Spinal cord (tissue), 10 donors: ENCODE measurements around the gene KDM5C. TPM values are rescaled to one million over a fixed set of nuclear protein-coding genes. Genes with fewer than 3 reads are reported as not detected.
"Not testable (repeated sequence)": the region's sequence is repeated elsewhere in the genome, so short reads cannot be mapped to it uniquely, and the experiment has no call there.

ENCODE experiments used
- DNase-seq, 6 donors: peaks; one replicate each; pipeline versions ENCODE4 v3.0.0 to v3.0.0-alpha.2; 2013 to 2015; ENCODE audit warnings: low spot score in 6 of 6, low read depth in 4 of 6
- H3K27ac ChIP-seq: one replicate; pipeline ENCODE4 v1.5.1; 2013; ENCODE audit warnings: low read depth, low read length, control low read depth
- H3K27me3 ChIP-seq: one replicate; pipeline ENCODE4 v1.6.1; 2013; ENCODE audit warnings: low read length; ENCODE audit not compliant: control insufficient read depth, insufficient read depth
- H3K36me3 ChIP-seq: one replicate; pipeline ENCODE4 v1.6.1; 2013; ENCODE audit warnings: low read length; ENCODE audit not compliant: control insufficient read depth, insufficient read depth
- H3K4me1 ChIP-seq: one replicate; pipeline ENCODE4 v1.6.1; 2013; ENCODE audit warnings: low read length; ENCODE audit not compliant: control insufficient read depth, insufficient read depth
- H3K4me3 ChIP-seq: one replicate; pipeline ENCODE4 v1.5.1; 2013; ENCODE audit warnings: low read depth, low read length, control low read depth
- H3K9me3 ChIP-seq: one replicate; pipeline ENCODE4 v1.6.1; 2013; ENCODE audit warnings: low read length; ENCODE audit not compliant: control insufficient read depth, insufficient read depth
- WGBS: methylation state at CpG from one replicate; pipeline ENCODE4 v1.1.5; 2013; ENCODE audit warnings: missing lambda C conversion rate; ENCODE audit not compliant: insufficient coverage; 5-methylcytosine and 5-hydroxymethylcytosine counted together
- polyA plus RNA-seq, 2 donors: library from polyadenylated mRNA; unstranded; fragments of 120-200 nt; gene quantifications; one replicate each; pipeline ENCODE4 v1.2.1, GENCODE V29; 2013; ENCODE audit not compliant: insufficient read length in 2 of 2
- total RNA-seq, 2 donors: library from RNA; depleted of rRNA in 1 of 2; stranded (reverse); fragments of 120-200 nt in 1 of 2; fragments of >200 nt in 1 of 2; gene quantifications; one replicate each; pipeline versions ENCODE4 v1.2.3 to v1.2.4, GENCODE V29; 2013 to 2014
- donor health status: healthy.

The KDM5C gene
- total and polyA plus RNA-seq, 4 donors, result 60.2 to 82.4 (median 72.9) TPM

- Histone ChIP-seq H3K27me3 (peaks cover 3% of the 10 kb centered on the region), H3K4me1 (no peaks in the 10 kb centered on the region), H3K27ac (no peak overlapping the region), H3K9me3 (no peaks in the 10 kb centered on the region), H3K4me3 (no peak overlapping the region), H3K36me3 (peaks cover 2% of the 10 kb centered on the region)
- DNase-seq, result no peak
- WGBS, result no CpG with 5 or more reads among the region's 3 CpGs
Observed at GRCh38 chrX:53166103-53166502, 58.9 kb downstream of the KDM5C start.

- H3K27ac ChIP-seq, H3K27me3 ChIP-seq, DNase-seq, H3K4me1 ChIP-seq, H3K9me3 ChIP-seq, H3K36me3 ChIP-seq, H3K4me3 ChIP-seq: not testable (repeated sequence)
- WGBS, result 67% methylated on average over 1 of the region's 6 CpGs
Observed at GRCh38 chrX:53164566-53164965, 60.4 kb downstream of the KDM5C start.

GRCh38 chrX:53163436-53163835 is 61.6 kb downstream of the KDM5C start:
- peaks cover 3% of the 10 kb centered on the region for H3K27me3 ChIP-seq
- H3K4me3 ChIP-seq, result no peak overlapping the region
- no peaks in the 10 kb centered on the region for H3K9me3 ChIP-seq
- no peaks in the 10 kb centered on the region for H3K36me3 ChIP-seq
- no peak overlapping the region for H3K27ac ChIP-seq
- no peaks in the 10 kb centered on the region for H3K4me1 ChIP-seq
- 81% methylated on average over 3 of the region's 7 CpGs for WGBS
- DNase-seq, result no peak

DNA sequence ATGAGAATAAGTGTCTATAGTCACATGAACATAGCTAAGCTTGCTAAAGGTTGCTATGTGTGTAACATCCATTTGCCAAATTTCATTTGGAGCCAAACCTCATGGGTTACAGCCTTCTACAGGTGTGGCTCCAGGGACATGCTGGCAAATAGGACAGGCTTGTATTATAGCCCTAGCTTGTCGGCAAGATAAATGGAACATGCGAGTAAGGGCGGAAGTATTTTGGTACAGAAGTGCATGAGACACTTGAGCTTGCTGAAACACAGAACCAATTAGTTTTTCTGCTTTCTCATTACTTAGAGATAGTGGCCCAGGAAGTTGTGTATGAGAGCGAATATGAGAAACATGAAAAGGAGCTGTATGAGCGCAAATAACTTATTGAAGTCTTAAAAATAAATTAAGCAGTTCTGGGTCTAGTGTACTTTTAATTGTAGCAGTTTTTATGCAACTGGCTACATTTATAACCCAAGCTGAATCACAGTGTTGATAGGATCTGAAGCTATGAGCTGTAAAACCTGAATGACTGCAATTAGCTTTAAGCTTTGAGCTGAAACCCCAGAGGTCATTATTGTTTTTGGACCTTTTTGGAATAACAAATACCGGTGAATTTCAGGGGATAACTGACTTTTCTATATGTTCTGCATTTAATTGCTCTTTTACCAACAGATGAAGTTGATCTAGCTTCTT is 64.6 kb downstream of the KDM5C start:
- Histone ChIP-seq H3K36me3 (no peaks in the 10 kb centered on the region), H3K27ac (no peak overlapping the region), H3K4me1 (no peaks in the 10 kb centered on the region), H3K9me3 (no peaks in the 10 kb centered on the region), H3K27me3 (peaks cover 3% of the 10 kb centered on the region), H3K4me3 (no peak overlapping the region)
- DNase-seq, result no peak
- WGBS, result no CpG with 5 or more reads among the region's 6 CpGs

DNA sequence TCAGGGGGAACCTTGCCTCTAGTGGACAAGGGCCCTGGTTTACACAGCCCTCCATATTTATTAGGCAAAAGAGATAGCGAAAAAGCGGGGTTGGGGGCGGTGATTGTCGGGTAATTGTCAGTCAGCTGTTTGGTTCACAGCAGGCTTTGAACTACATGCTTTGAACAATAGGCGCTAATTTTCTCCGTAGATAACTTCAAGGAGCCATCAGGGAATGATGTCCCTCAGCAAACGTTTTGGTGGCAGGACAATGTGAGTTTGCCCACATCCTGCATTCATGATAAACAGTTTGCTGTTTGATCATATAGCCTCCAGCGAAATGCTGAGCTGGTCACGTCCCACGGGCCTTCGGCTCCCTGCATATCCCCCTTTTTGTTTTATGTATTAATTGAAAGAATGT is 65.8 kb downstream of the KDM5C start:
- H3K36me3 ChIP-seq, result no peaks in the 10 kb centered on the region
- whole genome bisulfite sequencing, result 52% methylated on average over 7 of the region's 11 CpGs
- no peak overlapping the region for H3K27ac ChIP-seq
- H3K9me3 ChIP-seq, result no peaks in the 10 kb centered on the region
- peaks cover 2% of the 10 kb centered on the region for H3K27me3 ChIP-seq
- DNase-seq, result no peak
- H3K4me3 ChIP-seq, result no peak overlapping the region
- H3K4me1 ChIP-seq, result no peaks in the 10 kb centered on the region

DNA sequence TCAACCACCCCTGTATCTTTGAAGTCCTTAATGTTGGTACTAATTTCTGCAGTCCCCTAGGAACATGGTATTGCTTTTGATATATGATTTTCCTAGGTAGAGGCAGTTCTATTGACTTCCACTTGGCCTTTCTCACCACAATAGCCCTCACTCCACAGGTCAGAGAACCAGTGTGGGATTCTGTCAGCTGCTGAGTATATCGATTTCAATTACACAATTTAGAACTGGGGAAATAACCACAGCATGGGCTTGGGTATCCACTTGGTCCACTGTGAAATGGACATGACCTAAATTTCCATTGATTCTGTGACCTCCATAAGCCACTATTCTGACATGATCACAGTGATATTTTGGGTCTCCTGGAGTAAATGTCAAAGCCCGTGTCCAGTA is 68.8 kb downstream of the KDM5C start:
- Histone ChIP-seq H3K9me3 (no peaks in the 10 kb centered on the region), H3K4me3 (no peak overlapping the region), H3K4me1 (no peaks in the 10 kb centered on the region), H3K36me3 (no peaks in the 10 kb centered on the region), H3K27me3 (peaks cover 2% of the 10 kb centered on the region), H3K27ac (no peak overlapping the region)
- DNase-seq, result no peak
- no CpG with 5 or more reads among the region's 2 CpGs for WGBS

DNA sequence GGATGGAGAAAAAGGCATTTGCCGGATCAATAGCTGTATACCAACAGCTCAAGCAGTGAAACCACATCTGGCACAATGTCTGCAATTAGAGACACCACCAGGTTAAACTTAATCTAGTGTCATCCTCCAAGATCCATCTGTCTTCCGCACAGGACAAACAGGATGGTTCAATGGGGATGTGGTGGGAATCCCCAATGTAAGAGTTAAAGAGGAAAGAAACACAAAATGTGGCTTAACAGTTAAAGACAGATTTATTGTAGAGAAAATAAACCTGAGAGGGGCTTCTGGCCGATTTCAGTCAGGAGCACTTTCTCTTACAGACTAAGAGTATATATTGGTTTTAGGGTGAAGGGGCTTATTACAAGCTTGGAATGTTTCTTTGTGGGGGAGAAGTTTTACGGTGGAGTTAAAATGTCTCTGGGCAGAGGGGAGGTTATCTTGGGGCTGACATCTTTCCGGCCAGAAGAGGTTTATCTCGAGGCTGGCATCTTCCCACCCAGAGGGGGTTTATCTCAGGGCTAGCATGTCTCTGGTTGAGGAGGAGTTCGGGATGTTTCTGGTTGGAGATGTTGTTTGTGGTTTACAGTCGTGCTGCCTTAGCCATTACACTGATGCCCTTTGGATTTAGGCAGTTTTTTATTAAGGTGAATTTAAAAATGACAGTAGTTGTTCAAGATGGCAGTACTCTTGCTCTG is 69.3 kb downstream of the KDM5C start:
- Histone ChIP-seq H3K27me3 (peaks cover 2% of the 10 kb centered on the region), H3K36me3 (no peaks in the 10 kb centered on the region), H3K4me1 (no peaks in the 10 kb centered on the region), H3K27ac (no peak overlapping the region), H3K9me3 (no peaks in the 10 kb centered on the region), H3K4me3 (no peak overlapping the region)
- DNase-seq, result no peak
- WGBS, result 58% methylated on average over 2 of the region's 8 CpGs

- Histone ChIP-seq H3K9me3 (no peaks in the 10 kb centered on the region), H3K27me3 (peaks cover 2% of the 10 kb centered on the region), H3K36me3 (no peaks in the 10 kb centered on the region), H3K4me1 (no peaks in the 10 kb centered on the region), H3K4me3 (no peak overlapping the region), H3K27ac (no peak overlapping the region)
- 75% methylated on average over 1 of the region's 1 CpG for WGBS
- no peak for DNase-seq
Observed at GRCh38 chrX:53153581-53153980, 71.4 kb downstream of the KDM5C start.
